LHCN-M2 (cell line): ENCODE data around the gene RPL15. TPM values are rescaled to one million over a fixed set of nuclear protein-coding genes. Genes with fewer than 3 reads are reported as not detected.
A peak's percentile ranks its signal among the peaks of the same experiment; 100 is the strongest.
"Not testable (repeated sequence)": the region's sequence is repeated elsewhere in the genome, so short reads cannot be mapped to it uniquely, and the experiment has no call there.

Source experiments
- DNase-seq: peaks from one replicate; pipeline ENCODE4 v3.0.0-alpha.2; 2012; ENCODE audit warnings: low read depth
- total RNA-seq: library from RNA; depleted of rRNA; stranded (reverse); fragments of >200 nt; gene quantifications from 2 replicates; pipeline ENCODE4 v1.2.3, GENCODE V29; 2014

RPL15 gene
- total RNA-seq, 1 experiment from 2014 or later: 2,157 TPM

- no peak for DNase-seq
These were observed 27.5 kb upstream of the RPL15 start for GRCh38 chr3:23889386-23889785.

GRCh38 chr3:23889950-23890349, 27.0 kb upstream of the RPL15 start:
- no peak for DNase-seq

GRCh38 chr3:23894254-23895061, 22.5 kb upstream of the RPL15 start:
- DNase-seq: no peak

GRCh38 chr3:23895181-23895580, 21.8 kb upstream of the RPL15 start:
- no peak for DNase-seq

GRCh38 chr3:23900744-23901143, 16.2 kb upstream of the RPL15 start:
- peak; percentile 14 for DNase-seq

GRCh38 chr3:23904545-23904944, 12.4 kb upstream of the RPL15 start:
- DNase-seq: no peak

- DNase-seq: no peak
These were observed 7.6 kb upstream of the RPL15 start for GRCh38 chr3:23909341-23909740.

GRCh38 chr3:23911397-23911796, 5.5 kb upstream of the RPL15 start:
- no peak for DNase-seq

- not testable (repeated sequence) for DNase-seq
These were observed 4.6 kb upstream of the RPL15 start for GRCh38 chr3:23912335-23912734.

GRCh38 chr3:23913182-23913581, 3.8 kb upstream of the RPL15 start:
- DNase-seq: no peak

- no peak for DNase-seq
These were observed 2.8 kb upstream of the RPL15 start for GRCh38 chr3:23913873-23914743.

- DNase-seq: peak; percentile 13
These were observed 1.3 kb upstream of the RPL15 start for GRCh38 chr3:23915537-23916108.

- DNase-seq: no peak
These were observed 613 bp upstream of the RPL15 start for GRCh38 chr3:23916152-23916885.

GRCh38 chr3:23917679-23918303, 859 bp downstream of the RPL15 start:
- DNase-seq: peak; percentile 61

GRCh38 chr3:23918331-23918730, 1.4 kb downstream of the RPL15 start:
- not testable (repeated sequence) for DNase-seq

- DNase-seq: no peak
These were observed 2.7 kb downstream of the RPL15 start for GRCh38 chr3:23919628-23920027.

- no peak for DNase-seq
These were observed 3.3 kb downstream of the RPL15 start for GRCh38 chr3:23920151-23920655.

GRCh38 chr3:23921052-23921511, 4.2 kb downstream of the RPL15 start:
- no peak for DNase-seq

- DNase-seq: peak; percentile 74
These were observed 6.9 kb downstream of the RPL15 start for GRCh38 chr3:23923786-23924185.

- DNase-seq: no peak
These were observed 9.3 kb downstream of the RPL15 start for GRCh38 chr3:23926246-23926645.

GRCh38 chr3:23926736-23927135, 9.8 kb downstream of the RPL15 start:
- no peak for DNase-seq
